AG09309 (cell line): ENCODE measurements around the gene DLG1.
"Not testable (repeated sequence)": the region's sequence is repeated elsewhere in the genome, so short reads cannot be mapped to it uniquely, and the experiment has no call there.

Experiments used
- DNase-seq: peaks from one replicate; pipeline ENCODE4 v3.0.0-alpha.2; 2010; ENCODE audit warnings: low read depth
- H3K4me3 ChIP-seq: 2 replicates; pipeline ENCODE4 v1.5.1; 2011; ENCODE audit warnings: mild to moderate bottlenecking, low read depth, low read length, moderate library complexity; ENCODE audit not compliant: control insufficient read depth
- CTCF ChIP-seq: IDR thresholded peaks from 2 replicates; pipeline ENCODE4 v1.5.1; 2011; ENCODE audit warnings: mild to moderate bottlenecking, low read depth, low read length, inconsistent platforms; ENCODE audit not compliant: insufficient read depth, control insufficient read depth; ENCODE audit errors: missing control alignments

Gene DLG1

GRCh38 chr3:197218210-197218609, 80.2 kb downstream of the DLG1 start:
- DNase-seq = no peak
- TF ChIP-seq CTCF = no peak
- H3K4me3 ChIP-seq = no peak overlapping the region

- no peak for TF ChIP-seq CTCF
- DNase-seq = no peak
- no peak overlapping the region for H3K4me3 ChIP-seq
These were observed 81.5 kb downstream of the DLG1 start for GRCh38 chr3:197216914-197217313.

GRCh38 chr3:197216169-197216860, 82.1 kb downstream of the DLG1 start:
- DNase-seq = peak; percentile 31
- no peak overlapping the region for H3K4me3 ChIP-seq

GRCh38 chr3:197212290-197212689, 86.1 kb downstream of the DLG1 start:
- no peak for DNase-seq
- no peak overlapping the region for H3K4me3 ChIP-seq
- no peak for TF ChIP-seq CTCF

More at GRCh38 chr3:197216169-197216860, 82.1 kb downstream of the DLG1 start:
- TF ChIP-seq CTCF = no peak

- not testable (repeated sequence) for H3K4me3 ChIP-seq, DNase-seq
These were observed 86.7 kb downstream of the DLG1 start for GRCh38 chr3:197211698-197212097.

GRCh38 chr3:197209366-197210260, 88.8 kb downstream of the DLG1 start:
- DNase-seq = no peak
- TF ChIP-seq CTCF = no peak
- no peak overlapping the region for H3K4me3 ChIP-seq

GRCh38 chr3:197206913-197207312, 91.5 kb downstream of the DLG1 start:
- no peak for DNase-seq
- no peak overlapping the region for H3K4me3 ChIP-seq
- TF ChIP-seq CTCF = no peak
